ENCODE data around the gene DUOXA2.
"Not testable (repeated sequence)": the region's sequence is repeated elsewhere in the genome, so short reads cannot be mapped to it uniquely, and the experiment has no call there.

DUOXA2 gene

GRCh38 chr15:45097466-45097865 is 16.7 kb upstream of the DUOXA2 start:
- DNase-seq, result no peak

- no peak for DNase-seq
Measured at GRCh38 chr15:45099549-45100165, 14.5 kb upstream of the DUOXA2 start.

GRCh38 chr15:45100884-45101625 is 13.1 kb upstream of the DUOXA2 start:
- no peak for DNase-seq

- DNase-seq, result no peak
Measured at GRCh38 chr15:45101749-45102148, 12.4 kb upstream of the DUOXA2 start.

- DNase-seq, result no peak
Measured at GRCh38 chr15:45102226-45102625, 11.9 kb upstream of the DUOXA2 start.

GRCh38 chr15:45104170-45104569 is 10.0 kb upstream of the DUOXA2 start:
- not testable (repeated sequence) for DNase-seq

- no peak for DNase-seq
Measured at GRCh38 chr15:45105586-45105985, 8.5 kb upstream of the DUOXA2 start.

- no peak for DNase-seq
Measured at GRCh38 chr15:45106002-45106790, 7.9 kb upstream of the DUOXA2 start.

GRCh38 chr15:45107941-45108630 is 6.0 kb upstream of the DUOXA2 start:
- no peak for DNase-seq

GRCh38 chr15:45110256-45110820 is 3.8 kb upstream of the DUOXA2 start:
- DNase-seq, result no peak

- no peak for DNase-seq
Measured at GRCh38 chr15:45111390-45112142, 2.6 kb upstream of the DUOXA2 start.

- no peak for DNase-seq
Measured at GRCh38 chr15:45112143-45112590, 2.0 kb upstream of the DUOXA2 start.

- DNase-seq, result no peak
Measured at GRCh38 chr15:45112591-45113379, 1.3 kb upstream of the DUOXA2 start.

- no peak for DNase-seq
Measured at GRCh38 chr15:45113380-45113990, 641 bp upstream of the DUOXA2 start.

- no peak for DNase-seq
Measured at GRCh38 chr15:45114751-45115085, 592 bp downstream of the DUOXA2 start.

GRCh38 chr15:45115312-45115820 is 1.2 kb downstream of the DUOXA2 start:
- no peak for DNase-seq

GRCh38 chr15:45116006-45116481 is 1.9 kb downstream of the DUOXA2 start:
- no peak for DNase-seq

GRCh38 chr15:45116482-45117307 is 2.6 kb downstream of the DUOXA2 start:
- DNase-seq, result no peak

- DNase-seq, result no peak
Measured at GRCh38 chr15:45117308-45118130, 3.4 kb downstream of the DUOXA2 start.

Measured in NCI-H345 (cell line).